GM21526 (cell line): ENCODE data around the gene PCED1B.
"Not testable (repeated sequence)": the region's sequence is repeated elsewhere in the genome, so short reads cannot be mapped to it uniquely, and the experiment has no call there.

Experiments
- ATAC-seq: cut with Tn5 transposase; IDR thresholded peaks from one replicate; pipeline ENCODE4 v1.9.1; 2021; ENCODE audit warnings: moderate library complexity; ENCODE audit not compliant: unreplicated experiment, low FRiP score

PCED1B gene

GRCh38 chr12:47079468-47079980 lies at the start of gene PCED1B, which contains the start of gene AMIGO2:
Gene PCED1B, plus strand, starts transcription at chr12:47079621. Its CDS starts 155,443 bp downstream, at chr12:47235064.
Gene AMIGO2, minus strand, starts transcription at chr12:47079959. Its CDS starts 957 bp downstream, at chr12:47079002.
- peak; percentile 74 for ATAC-seq

DNA sequence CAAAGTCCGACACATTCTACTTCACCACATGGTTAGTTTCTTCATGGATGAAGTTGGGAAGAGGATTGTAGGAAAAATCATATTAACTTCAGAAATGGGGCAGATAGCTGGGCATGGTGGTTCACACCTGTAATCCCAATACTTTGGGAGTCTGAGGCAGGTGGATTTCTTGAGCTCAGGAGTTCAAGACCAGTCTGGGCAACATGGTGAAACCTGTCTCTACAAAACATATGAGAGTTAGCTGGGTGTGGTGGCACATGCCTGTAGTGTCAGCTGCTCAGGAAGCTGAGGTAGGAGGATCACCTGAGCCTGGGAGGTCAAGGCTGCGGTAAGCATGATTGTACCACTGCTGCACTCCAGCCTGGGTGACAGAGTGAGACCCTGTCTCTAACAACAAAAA lies 49.5 kb upstream of the PCED1B start:
- no peak for ATAC-seq

DNA sequence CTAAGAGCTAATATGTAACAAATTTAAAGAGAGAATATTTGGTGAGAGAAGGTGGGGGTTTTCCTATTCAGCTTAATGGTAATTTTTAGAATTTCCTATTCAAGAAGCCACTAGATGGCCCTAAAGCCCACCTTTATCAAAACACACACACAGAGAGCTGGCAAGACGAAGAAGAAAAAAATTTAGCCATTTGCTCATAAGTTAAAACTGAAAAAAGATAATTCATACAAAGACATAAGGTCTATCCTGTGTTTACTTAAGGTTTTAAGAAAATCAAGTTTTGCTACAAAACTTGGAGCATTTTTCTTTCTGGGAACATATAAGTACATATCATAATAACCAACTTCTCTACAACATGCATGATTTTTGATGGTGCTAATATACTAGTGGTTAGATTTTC lies 46.8 kb upstream of the PCED1B start:
- no peak for ATAC-seq

DNA sequence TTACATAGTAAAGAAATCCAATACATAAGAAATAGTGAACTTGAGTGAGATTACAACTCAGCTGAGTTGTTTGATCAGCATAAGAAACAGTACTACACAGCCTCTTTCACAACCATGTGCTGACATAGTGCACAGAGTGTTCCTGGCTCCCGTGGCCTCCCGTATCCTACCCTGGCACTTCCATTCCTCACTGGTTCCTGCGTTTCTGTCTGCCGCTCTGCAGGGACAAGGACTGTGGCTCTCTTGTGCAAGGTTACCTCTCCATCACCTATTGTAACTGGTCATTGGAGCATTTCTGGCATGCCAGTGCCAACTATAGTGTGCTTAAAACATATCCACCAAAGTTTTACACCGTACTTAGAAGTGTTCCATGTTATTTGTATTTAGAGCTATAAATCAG lies 46.3 kb upstream of the PCED1B start:
- no peak for ATAC-seq

DNA sequence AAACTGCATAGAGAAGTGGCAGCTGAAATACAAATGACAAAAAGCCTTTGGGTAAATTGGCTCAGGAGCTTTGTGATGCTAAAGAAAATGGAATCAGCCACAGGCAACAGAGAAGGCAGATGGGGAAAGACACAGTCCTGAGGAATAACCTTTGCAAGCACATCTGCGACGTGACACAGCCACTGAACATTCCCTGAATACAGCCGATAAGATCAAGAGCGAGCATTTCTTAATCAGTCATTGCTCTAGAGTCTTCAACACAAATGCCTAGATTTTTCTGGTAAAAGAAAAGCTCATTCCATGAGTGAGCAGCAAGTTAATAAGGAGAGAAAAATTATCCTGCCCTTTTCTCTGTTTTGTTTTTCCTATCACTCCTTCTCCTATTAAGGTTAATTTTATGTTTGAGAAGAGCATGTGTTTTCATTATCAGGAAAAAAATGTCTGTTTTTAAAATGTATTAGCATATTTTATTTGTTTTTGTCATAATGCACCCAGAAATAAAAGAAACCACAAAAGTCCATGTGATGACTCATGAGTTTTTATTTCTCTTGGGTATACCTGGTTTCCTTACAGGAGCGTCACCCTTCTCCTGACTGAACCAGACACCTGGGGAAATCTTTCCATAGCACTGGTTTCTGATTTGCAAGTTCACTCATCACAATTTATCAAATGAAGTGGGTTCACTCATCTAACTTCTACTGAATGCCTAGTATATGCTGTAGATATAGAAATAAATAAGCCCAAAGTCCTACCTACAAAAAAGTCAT lies 45.4 kb upstream of the PCED1B start:
- no peak for ATAC-seq

DNA sequence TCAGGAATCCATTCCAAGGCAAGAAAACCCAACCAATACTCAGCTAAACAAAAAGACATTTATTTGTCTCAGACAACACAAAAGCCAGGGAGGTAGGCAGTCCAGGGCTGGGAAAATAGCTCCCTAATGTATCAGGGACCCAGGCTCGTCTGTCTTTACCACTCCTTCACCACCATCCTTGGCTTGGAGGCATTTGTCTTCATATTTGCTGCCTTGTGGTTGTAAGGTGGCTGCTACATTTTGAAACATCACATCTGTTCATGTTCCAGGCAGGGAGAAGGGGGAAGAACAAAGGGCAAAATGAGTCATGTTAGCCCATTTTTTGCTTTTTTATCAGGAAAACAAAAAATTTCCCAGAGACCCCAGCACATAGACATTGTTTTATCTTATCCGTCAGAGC lies 44.8 kb upstream of the PCED1B start:
- no peak for ATAC-seq

GRCh38 chr12:47035484-47035883 lies 43.9 kb upstream of the PCED1B start:
- no peak for ATAC-seq

GRCh38 chr12:47038270-47038748 lies 41.1 kb upstream of the PCED1B start:
- ATAC-seq, result no peak

- no peak for ATAC-seq
Observed at GRCh38 chr12:47039079-47039478, 40.3 kb upstream of the PCED1B start.

GRCh38 chr12:47039756-47040155 lies 39.7 kb upstream of the PCED1B start:
- ATAC-seq, result no peak

- ATAC-seq, result no peak
Observed at GRCh38 chr12:47041327-47041726, 38.1 kb upstream of the PCED1B start.

DNA sequence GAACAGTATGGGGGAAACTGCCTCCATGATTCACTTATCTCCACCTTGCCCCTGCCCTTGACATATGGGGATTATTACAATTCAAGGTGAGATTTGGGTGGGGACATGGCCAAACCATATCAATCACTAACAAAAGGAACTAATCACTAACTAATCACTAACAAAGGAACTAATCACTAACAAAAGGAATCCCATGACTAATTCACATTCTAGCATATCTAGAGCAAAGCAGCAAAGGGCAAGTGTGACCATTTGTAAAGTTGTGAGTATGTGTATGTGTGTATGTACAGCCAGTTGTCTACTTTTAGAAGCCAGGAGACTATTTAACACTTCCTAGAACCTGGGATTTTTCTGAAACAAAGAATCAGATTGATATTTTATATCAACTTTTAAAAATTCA lies 30.9 kb upstream of the PCED1B start:
- no peak for ATAC-seq

- ATAC-seq, result not testable (repeated sequence)
Observed at GRCh38 chr12:47051291-47051690, 28.1 kb upstream of the PCED1B start.

DNA sequence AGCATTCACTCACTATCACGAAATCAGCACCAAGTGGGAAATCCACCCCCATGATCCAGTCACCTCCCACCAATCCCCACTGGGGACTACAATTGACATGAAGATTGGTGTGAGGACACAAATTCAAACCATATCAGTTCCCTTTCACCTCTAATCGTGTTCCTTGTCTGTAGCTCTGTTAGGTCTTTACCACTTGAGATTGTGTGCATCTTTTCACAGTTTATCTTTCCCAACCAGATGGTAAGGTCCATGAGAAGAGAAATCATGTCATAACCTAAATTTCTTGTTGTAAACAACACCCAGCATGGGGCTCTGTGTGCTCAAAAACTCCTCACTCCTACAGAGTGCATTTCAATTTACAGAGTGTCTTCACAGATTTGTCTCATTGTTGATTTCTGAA lies 27.1 kb upstream of the PCED1B start:
- no peak for ATAC-seq

- no peak for ATAC-seq
Observed at GRCh38 chr12:47053961-47054360, 25.5 kb upstream of the PCED1B start.

DNA sequence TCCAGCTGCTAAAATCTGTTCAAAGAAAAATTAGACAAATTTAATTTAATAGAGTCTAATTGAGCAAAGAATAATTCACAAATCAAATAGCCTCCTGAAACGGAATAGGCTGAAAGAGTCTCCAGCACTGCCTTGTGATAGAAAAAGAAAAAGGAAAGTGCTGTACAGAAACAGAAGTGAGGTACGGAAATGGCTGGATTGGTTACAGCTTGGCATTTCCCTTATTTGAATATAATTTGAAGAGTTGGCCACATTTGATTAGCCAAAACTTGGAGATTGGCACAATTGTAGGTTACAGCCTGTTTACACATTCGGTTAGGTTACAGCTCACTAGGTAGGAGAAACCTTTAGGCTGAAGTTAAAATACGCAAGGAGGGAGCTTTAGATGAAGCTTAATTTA lies 24.8 kb upstream of the PCED1B start:
- ATAC-seq, result no peak

DNA sequence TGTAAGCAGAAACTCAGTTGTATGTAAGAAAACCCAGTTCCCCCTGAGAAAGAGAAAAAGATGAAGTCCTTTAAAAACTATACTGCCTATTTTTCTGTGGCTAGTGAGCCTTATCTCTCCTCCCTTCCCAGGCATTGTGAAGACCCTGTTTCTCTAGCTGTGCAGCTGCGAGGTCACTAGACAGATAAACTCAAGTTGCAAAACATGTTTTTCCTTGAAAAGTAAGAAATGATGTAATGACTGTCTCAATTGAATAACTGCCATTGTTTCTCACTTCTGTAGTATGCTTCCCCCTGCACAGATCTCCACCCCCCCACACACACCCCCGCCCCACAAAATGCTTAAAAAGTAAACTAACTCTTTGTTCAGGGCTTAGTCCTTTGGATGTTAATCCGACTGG lies 23.6 kb upstream of the PCED1B start:
- ATAC-seq, result not testable (repeated sequence)

- not testable (repeated sequence) for ATAC-seq
Observed at GRCh38 chr12:47056944-47057343, 22.5 kb upstream of the PCED1B start.

- not testable (repeated sequence) for ATAC-seq
Observed at GRCh38 chr12:47058640-47059039, 20.8 kb upstream of the PCED1B start.

DNA sequence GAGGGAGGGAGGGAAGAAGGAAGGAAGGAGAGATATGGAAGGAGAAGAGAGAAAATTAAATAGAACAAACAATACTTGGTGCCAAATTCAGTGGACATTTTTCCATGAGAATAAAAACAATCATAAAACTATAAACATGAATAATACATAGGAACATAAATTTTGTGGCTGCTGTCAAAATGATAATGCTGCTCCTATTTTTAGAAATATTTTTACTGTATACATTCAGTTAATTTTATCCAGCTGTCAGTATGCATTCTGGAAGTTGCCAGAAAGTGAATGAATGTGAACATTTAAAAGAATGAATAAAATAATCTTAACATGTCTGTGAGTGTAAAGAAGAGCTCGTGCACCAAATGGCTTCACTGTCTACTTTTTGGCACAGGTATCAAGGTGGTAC lies 13.9 kb upstream of the PCED1B start:
- ATAC-seq, result no peak

DNA sequence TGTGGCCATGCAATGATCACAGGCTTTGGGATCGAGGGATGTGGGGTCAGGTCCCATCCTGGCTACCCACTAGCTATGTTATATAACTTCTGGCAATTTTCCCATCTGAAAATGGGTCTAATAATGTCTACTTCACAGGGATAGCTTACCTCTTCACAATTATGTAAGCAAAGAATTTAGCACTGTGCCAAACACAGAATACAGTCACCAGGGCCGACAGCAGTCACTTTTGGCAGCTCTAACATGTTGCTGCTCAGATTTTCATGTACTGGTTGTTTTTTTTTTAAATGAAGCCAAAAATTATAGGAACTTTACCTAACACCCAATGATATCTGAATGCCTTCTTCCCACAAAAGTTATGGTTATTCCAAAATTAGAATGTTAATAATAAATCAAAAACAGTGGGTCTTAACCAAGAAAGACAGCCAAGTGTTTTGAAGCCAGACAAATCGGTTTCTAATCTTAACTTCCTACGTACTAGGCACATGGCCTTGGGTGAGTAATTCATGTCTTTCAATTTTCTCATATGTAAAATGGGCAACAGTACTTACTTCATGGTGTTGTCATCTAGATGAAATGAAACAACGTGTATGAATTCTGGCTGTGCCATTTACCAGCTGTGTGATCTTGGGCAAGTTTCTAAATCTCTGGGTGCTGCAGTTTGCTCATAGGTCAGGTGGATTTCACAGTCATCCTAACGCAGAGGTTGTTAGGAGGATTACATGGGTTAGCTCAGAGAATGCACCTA lies 13.0 kb upstream of the PCED1B start:
- ATAC-seq, result no peak
